NCI-H2029 (cell line): ENCODE data around the gene ITGB3.

Experiments used
- DNase-seq: peaks from one replicate; lab custom pipeline; 2025; lab: John Stamatoyannopoulos, UW

ITGB3 gene

GRCh38 chr17:47276444-47276843, 22.8 kb downstream of the ITGB3 start:
- no peak for DNase-seq

GRCh38 chr17:47276868-47277267, 23.2 kb downstream of the ITGB3 start:
- DNase-seq = peak; percentile 78

- no peak for DNase-seq
These were observed 24.3 kb downstream of the ITGB3 start for GRCh38 chr17:47277921-47278320.

GRCh38 chr17:47278561-47278960, 24.9 kb downstream of the ITGB3 start:
- DNase-seq = no peak

GRCh38 chr17:47279062-47279801, 25.6 kb downstream of the ITGB3 start:
- DNase-seq = no peak

- no peak for DNase-seq
These were observed 26.6 kb downstream of the ITGB3 start for GRCh38 chr17:47280072-47280811.

GRCh38 chr17:47281216-47281615, 27.6 kb downstream of the ITGB3 start:
- peak; percentile 14 for DNase-seq

- no peak for DNase-seq
These were observed 31.4 kb downstream of the ITGB3 start for GRCh38 chr17:47285003-47285402.

- DNase-seq = no peak
These were observed 32.7 kb downstream of the ITGB3 start for GRCh38 chr17:47286198-47286914.

- no peak for DNase-seq
These were observed 33.4 kb downstream of the ITGB3 start for GRCh38 chr17:47287068-47287467.

GRCh38 chr17:47287639-47288038, 34.0 kb downstream of the ITGB3 start:
- no peak for DNase-seq

GRCh38 chr17:47288531-47289116, 35.0 kb downstream of the ITGB3 start:
- DNase-seq = no peak

GRCh38 chr17:47289302-47289701, 35.7 kb downstream of the ITGB3 start:
- no peak for DNase-seq

GRCh38 chr17:47290870-47291241, 37.2 kb downstream of the ITGB3 start:
- DNase-seq = no peak

- DNase-seq = no peak
These were observed 37.7 kb downstream of the ITGB3 start for GRCh38 chr17:47291242-47291873.

- DNase-seq = no peak
These were observed 38.6 kb downstream of the ITGB3 start for GRCh38 chr17:47292206-47292605.

GRCh38 chr17:47295037-47295873, 41.6 kb downstream of the ITGB3 start:
- no peak for DNase-seq

GRCh38 chr17:47295874-47296255, 42.2 kb downstream of the ITGB3 start:
- no peak for DNase-seq

- no peak for DNase-seq
These were observed 44.2 kb downstream of the ITGB3 start for GRCh38 chr17:47297661-47298400.

GRCh38 chr17:47298712-47299111, 45.1 kb downstream of the ITGB3 start:
- DNase-seq = no peak
